ENCODE data around the gene PCGF3.

DNA sequence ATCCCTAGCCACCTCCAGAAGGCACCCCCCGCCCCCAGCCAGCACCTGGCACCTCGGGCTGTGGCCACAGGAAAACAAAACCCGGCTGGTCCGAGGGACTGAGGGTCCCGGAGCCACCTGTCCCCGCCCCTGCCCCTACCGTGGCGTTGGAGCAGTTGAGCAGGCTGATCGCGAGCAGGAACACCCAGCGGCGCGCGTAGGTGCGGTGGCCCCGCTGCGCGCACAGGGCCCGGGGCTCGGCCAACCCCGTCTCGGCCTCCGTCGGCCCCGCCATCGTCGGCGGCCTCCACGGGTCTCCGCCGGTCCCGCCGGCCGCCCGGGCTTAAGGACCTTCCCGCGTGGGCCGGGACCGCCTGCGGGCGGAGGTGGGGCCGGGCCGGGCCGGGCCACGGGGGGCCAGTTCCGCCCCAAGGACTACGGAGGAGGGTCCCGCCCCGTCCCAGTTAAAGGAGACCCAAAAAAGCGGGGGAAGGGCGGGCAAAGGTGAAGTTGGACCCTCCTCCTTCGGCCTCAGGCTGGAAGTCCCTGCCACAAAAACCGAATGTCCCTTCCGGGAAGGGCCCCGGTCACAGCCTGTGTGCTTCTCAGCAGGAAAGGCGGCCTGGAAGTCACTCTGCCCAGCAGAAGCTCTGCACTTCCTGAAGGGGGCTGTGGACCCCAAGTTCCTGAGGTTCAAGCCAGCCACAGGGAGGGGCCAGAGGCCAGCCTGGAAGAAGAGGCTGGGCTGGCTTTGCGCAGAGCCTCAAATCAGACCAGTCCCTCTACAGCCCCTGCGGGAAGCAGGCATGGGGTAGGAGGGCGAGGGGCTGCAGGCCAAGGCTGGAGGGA, 16.6 kb upstream of the PCGF3 start, which contains the start of gene SLC49A3:
- TF ChIP-seq, protein P1, sequence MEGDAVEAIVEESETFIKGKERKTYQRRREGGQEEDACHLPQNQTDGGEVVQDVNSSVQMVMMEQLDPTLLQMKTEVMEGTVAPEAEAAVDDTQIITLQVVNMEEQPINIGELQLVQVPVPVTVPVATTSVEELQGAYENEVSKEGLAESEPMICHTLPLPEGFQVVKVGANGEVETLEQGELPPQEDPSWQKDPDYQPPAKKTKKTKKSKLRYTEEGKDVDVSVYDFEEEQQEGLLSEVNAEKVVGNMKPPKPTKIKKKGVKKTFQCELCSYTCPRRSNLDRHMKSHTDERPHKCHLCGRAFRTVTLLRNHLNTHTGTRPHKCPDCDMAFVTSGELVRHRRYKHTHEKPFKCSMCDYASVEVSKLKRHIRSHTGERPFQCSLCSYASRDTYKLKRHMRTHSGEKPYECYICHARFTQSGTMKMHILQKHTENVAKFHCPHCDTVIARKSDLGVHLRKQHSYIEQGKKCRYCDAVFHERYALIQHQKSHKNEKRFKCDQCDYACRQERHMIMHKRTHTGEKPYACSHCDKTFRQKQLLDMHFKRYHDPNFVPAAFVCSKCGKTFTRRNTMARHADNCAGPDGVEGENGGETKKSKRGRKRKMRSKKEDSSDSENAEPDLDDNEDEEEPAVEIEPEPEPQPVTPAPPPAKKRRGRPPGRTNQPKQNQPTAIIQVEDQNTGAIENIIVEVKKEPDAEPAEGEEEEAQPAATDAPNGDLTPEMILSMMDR (conservative IDR thresholded peaks at IDR 0.05; ENCODE audit: low read length): no peak
- no peak for TF ChIP-seq EZH2phosphoT487 (IDR thresholded peaks at IDR 0.05; ENCODE audit: borderline replicate concordance)

Data from Loucy (cell line).